Mesothelial cell of epicardium (in vitro differentiated cells): Measurements from ENCODE around the gene ARMC12. TPM values are rescaled to one million over a fixed set of nuclear protein-coding genes. Genes with fewer than 3 reads are reported as not detected.

Experiments
- DNase-seq, 2 experiments: peaks; one replicate each; pipeline ENCODE4 v3.0.0; 2021; ENCODE audit warnings: low spot score in 2 of 2; ENCODE audit not compliant: unreplicated experiment in 2 of 2
- H3K27ac Mint-ChIP-seq: 2 replicates; pipeline ENCODE4 v1.8.0; 2021; ENCODE audit warnings: mixed read lengths
- H3K27me3 Mint-ChIP-seq: 2 replicates; pipeline ENCODE4 v1.8.0; 2021; ENCODE audit warnings: low read depth, mixed read lengths
- H3K36me3 Mint-ChIP-seq: 2 replicates; pipeline ENCODE4 v1.8.0; 2021; ENCODE audit warnings: mixed read lengths
- H3K4me1 Mint-ChIP-seq: 2 replicates; pipeline ENCODE4 v1.8.0; 2021; ENCODE audit warnings: mixed read lengths
- H3K4me3 Mint-ChIP-seq: 2 replicates; pipeline ENCODE4 v1.8.0; 2021; ENCODE audit warnings: mild to moderate bottlenecking, moderate library complexity, mixed read lengths
- H3K9me3 Mint-ChIP-seq: 2 replicates; pipeline ENCODE4 v1.8.0; 2021; ENCODE audit warnings: mixed read lengths
- CTCF ChIP-seq: fragments of 200-600 bp; sonication (generic); IDR thresholded peaks from one replicate; pipeline ENCODE4 v1.5.0; 2021; ENCODE audit warnings: antibody characterized with exemption; ENCODE audit not compliant: unreplicated experiment
- total RNA-seq: library from RNA; stranded (reverse); gene quantifications from 3 replicates; pipeline ENCODE4 v1.2.1, GENCODE V29; 2021

Gene ARMC12
- total RNA-seq, 1 donor from 2014 or later = 4.2 TPM

DNA sequence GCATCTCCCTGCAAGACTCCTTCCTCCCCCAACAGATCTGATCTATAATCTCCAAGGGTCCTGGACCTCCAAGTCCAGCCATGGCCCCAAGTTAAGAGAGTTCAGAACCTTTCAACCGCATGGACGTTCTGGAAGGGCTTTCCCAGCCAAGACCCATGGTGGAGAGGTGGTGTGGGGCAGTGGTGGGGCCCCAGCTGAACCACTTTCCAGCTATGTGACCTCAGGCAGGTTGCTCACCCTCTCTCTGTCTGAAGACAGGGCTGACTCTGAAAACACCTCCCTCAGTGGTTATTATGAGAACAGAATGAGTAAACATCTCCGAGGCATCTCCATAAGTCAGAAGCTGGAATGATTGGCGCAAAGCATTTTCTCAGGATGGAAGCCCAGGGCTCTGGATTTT, 59.4 kb downstream of the ARMC12 start:
- Mint-ChIP-seq H3K4me3 (no peak overlapping the region), H3K27me3 (peaks cover 9% of the 10 kb centered on the region), H3K27ac (no peak overlapping the region), H3K4me1 (no peaks in the 10 kb centered on the region), H3K9me3 (no peaks in the 10 kb centered on the region), H3K36me3 (no peaks in the 10 kb centered on the region)
- no peak for DNase-seq
- no peak for TF ChIP-seq CTCF

DNA sequence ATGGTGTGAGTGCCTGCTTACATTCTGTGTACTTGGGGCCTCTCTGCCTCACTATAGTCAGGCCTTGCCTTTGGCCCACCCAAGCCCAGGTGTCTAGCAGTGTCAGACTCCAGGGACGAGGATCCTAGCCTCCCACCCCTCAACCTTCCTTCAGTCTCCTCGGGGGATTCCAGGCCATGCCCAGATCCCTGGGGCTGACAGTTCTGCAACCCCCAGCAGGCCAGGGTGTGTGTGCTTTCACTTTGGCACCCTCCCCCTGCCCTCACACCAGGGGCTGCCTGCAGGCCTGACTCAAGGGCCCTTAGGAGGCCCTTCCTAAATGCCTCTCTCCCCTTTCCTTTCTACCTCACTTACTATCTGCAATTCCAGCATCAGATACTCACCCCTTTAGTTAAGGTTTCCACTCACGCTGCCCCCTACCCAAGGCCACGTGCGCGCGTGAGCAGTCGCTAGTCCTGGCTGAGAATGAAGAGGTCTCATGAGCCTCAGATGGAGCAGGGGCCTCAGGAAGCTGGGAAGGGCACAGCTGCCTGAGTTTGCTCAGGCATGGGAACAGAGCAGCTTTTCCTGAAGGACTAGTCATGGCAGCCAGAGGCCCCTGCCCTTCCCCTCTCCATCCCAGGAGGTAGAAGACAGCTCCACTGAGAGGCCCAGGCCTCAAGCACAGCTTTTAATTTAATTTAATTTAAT, 61.1 kb downstream of the ARMC12 start:
- Mint-ChIP-seq H3K4me1 (no peaks in the 10 kb centered on the region), H3K4me3 (no peak overlapping the region), H3K27me3 (peaks cover 9% of the 10 kb centered on the region), H3K27ac (no peak overlapping the region), H3K36me3 (no peaks in the 10 kb centered on the region), H3K9me3 (no peaks in the 10 kb centered on the region)
- no peak for DNase-seq
- no peak for TF ChIP-seq CTCF

Other genes starting within 250 kb of the ARMC12 start
- 88.2 to 91.8 TPM (median 91.4 TPM) in 3 replicates for gene TEAD3, start 240.0 kb upstream of the ARMC12 start, total RNA-seq
- 17.5 to 17.7 TPM (median 17.6 TPM) in 3 replicates for gene TULP1, start 224.1 kb upstream of the ARMC12 start, total RNA-seq
- 7.3 to 7.6 TPM (median 7.3 TPM) in 3 replicates for gene FKBP5, start 48.1 kb upstream of the ARMC12 start, total RNA-seq
- gene CLPSL2, start 39.6 kb downstream of the ARMC12 start, total RNA-seq = not detected in 3 replicates
- gene CLPSL1, start 44.0 kb downstream of the ARMC12 start, total RNA-seq = 0.40 TPM in 1 of 3 replicates, not detected in the others
- not detected in 3 replicates for gene CLPS, start 60.3 kb downstream of the ARMC12 start, total RNA-seq
- not detected in 3 replicates for gene LHFPL5, start 68.3 kb downstream of the ARMC12 start, total RNA-seq
- 70.2 to 71.9 TPM (median 71.0 TPM) in 3 replicates for gene SRPK1, start 184.1 kb downstream of the ARMC12 start, total RNA-seq